ENCODE measurements around the gene RNF25. TPM values are rescaled to one million over a fixed set of nuclear protein-coding genes. Genes with fewer than 3 reads are reported as not detected.

Gene RNF25
- total and polyA plus RNA-seq, 2 experiments from 2014 or later = 18.3 to 22.2 TPM

DNA sequence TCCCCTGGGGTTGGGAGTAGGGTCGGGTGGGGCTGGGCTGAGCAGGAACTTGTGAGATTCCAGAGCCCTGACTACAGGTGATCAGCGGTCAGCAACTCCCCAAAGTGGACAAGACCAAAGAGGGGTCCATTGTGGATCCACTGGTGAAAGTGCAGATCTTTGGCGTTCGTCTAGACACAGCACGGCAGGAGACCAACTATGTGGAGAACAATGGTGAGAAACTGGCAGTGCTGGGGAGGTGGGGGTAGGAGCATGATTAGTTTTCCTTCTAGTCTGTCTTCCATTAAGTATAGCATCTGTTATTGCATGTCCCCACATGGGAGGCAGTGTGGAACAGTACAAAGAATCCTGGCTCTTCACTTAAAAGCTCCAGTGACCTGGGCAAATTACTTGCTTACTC, 36.1 kb downstream of the RNF25 start:
- H3K4me1 ChIP-seq (ENCODE audit: insufficient read depth) = no peaks in the 10 kb centered on the region
- no peak overlapping the region for H3K4me2 ChIP-seq
- TF ChIP-seq ZNF462 (CRISPR knock-in tag; IDR thresholded peaks at IDR 0.05) (no peak), CREB1 (CRISPR knock-in tag; IDR thresholded peaks at IDR 0.05; ENCODE audit: low read depth) (no peak)
- no peak for ATAC-seq
- Mint-ChIP-seq H3K9me3 (no peaks in the 10 kb centered on the region), H3K4me3 (no peak overlapping the region), H3K27ac (no peak overlapping the region; the same call in 1 of the 2 replicates), H3K36me3 (ENCODE audit: low read depth) (peaks cover 54% of the 10 kb centered on the region), H3K4me1 (no peaks in the 10 kb centered on the region), H3K27me3 (ENCODE audit: insufficient read depth, low read depth, poor library complexity) (peaks cover 3% of the 10 kb centered on the region)
- no peak overlapping the region for H2AFZ ChIP-seq
- 0 out of 2 replicates have a peak, but pooled peaks cover 13% of the 10 kb centered on the region for H3K36me3 ChIP-seq (ENCODE audit: insufficient read depth)
- H4K20me1 ChIP-seq (replicated peaks; ENCODE audit: insufficient read depth) = no peaks in the 10 kb centered on the region; the same call in none of the 2 replicates
- H3F3A ChIP-seq (replicated peaks; ENCODE audit: low read depth) = no peaks in the 10 kb centered on the region
- no peaks in the 10 kb centered on the region for H3K27me3 ChIP-seq (ENCODE audit: insufficient read depth)
- H3K4me3 ChIP-seq = no peak overlapping the region
- no peaks in the 10 kb centered on the region; the same call in 1 of the 2 replicates for H3K9me2 ChIP-seq (ENCODE audit: insufficient read depth)
- no peak overlapping the region for H3K27ac ChIP-seq (ENCODE audit: low read depth)
- no peak for DNase-seq (ENCODE audit: low spot score)
- H3K79me2 ChIP-seq (replicated peaks; ENCODE audit: insufficient read depth) = no peaks in the 10 kb centered on the region

- Histone ChIP-seq H3K27me3 (ENCODE audit: insufficient read depth) (no peaks in the 10 kb centered on the region), H3K36me3 (ENCODE audit: insufficient read depth) (0 out of 2 replicates have a peak, but pooled peaks cover 5% of the 10 kb centered on the region), H2AFZ (no peak overlapping the region), H3K4me2 (no peak overlapping the region), H3K27ac (ENCODE audit: low read depth) (no peak overlapping the region), H3K9me2 (ENCODE audit: insufficient read depth) (no peaks in the 10 kb centered on the region; the same call in 1 of the 2 replicates), H3K79me2 (replicated peaks; ENCODE audit: insufficient read depth) (no peaks in the 10 kb centered on the region), H3F3A (replicated peaks; ENCODE audit: low read depth) (no peaks in the 10 kb centered on the region), H4K20me1 (replicated peaks; ENCODE audit: insufficient read depth) (no peaks in the 10 kb centered on the region; the same call in 1 of the 2 replicates), H3K4me1 (ENCODE audit: insufficient read depth) (no peaks in the 10 kb centered on the region), H3K4me3 (no peak overlapping the region)
- no peaks in the 10 kb centered on the region for H3K9me3 Mint-ChIP-seq
- H3K27ac Mint-ChIP-seq = no peak overlapping the region
- H3K4me3 Mint-ChIP-seq = no peak overlapping the region
- ATAC-seq (no peak), DNase-seq (ENCODE audit: low spot score) (no peak)
- peaks cover 17% of the 10 kb centered on the region for H3K36me3 Mint-ChIP-seq (ENCODE audit: low read depth)
- H3K27me3 Mint-ChIP-seq (ENCODE audit: insufficient read depth, low read depth, poor library complexity) = peaks cover 10% of the 10 kb centered on the region
- no peaks in the 10 kb centered on the region for H3K4me1 Mint-ChIP-seq
- TF ChIP-seq, protein P1, sequence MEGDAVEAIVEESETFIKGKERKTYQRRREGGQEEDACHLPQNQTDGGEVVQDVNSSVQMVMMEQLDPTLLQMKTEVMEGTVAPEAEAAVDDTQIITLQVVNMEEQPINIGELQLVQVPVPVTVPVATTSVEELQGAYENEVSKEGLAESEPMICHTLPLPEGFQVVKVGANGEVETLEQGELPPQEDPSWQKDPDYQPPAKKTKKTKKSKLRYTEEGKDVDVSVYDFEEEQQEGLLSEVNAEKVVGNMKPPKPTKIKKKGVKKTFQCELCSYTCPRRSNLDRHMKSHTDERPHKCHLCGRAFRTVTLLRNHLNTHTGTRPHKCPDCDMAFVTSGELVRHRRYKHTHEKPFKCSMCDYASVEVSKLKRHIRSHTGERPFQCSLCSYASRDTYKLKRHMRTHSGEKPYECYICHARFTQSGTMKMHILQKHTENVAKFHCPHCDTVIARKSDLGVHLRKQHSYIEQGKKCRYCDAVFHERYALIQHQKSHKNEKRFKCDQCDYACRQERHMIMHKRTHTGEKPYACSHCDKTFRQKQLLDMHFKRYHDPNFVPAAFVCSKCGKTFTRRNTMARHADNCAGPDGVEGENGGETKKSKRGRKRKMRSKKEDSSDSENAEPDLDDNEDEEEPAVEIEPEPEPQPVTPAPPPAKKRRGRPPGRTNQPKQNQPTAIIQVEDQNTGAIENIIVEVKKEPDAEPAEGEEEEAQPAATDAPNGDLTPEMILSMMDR (conservative IDR thresholded peaks at IDR 0.05; ENCODE audit: low read depth in 2 of 2) = no peak
- TF ChIP-seq NANOG (IDR thresholded peaks at IDR 0.05; ENCODE audit: borderline replicate concordance) (no peak), POLR2AphosphoS5 (IDR thresholded peaks at IDR 0.05; ENCODE audit: low read depth) (no peak), EZH2 (IDR thresholded peaks at IDR 0.05; ENCODE audit: low read depth, unreplicated experiment) (no peak), ZNF114 (CRISPR knock-in tag; IDR thresholded peaks at IDR 0.05) (no peak), STAT1 (IDR thresholded peaks at IDR 0.05; ENCODE audit: unreplicated experiment) (no peak), ZNF331 (CRISPR knock-in tag; IDR thresholded peaks at IDR 0.05; ENCODE audit: low read depth) (no peak)
Observed at GRCh38 chr2:218631837-218632236, 40.0 kb downstream of the RNF25 start.

Measured in GM23338 (cell line).